Keratinocyte (primary cell): ENCODE results near the gene DLG5. TPM values are rescaled to one million over a fixed set of nuclear protein-coding genes. Genes with fewer than 3 reads are reported as not detected.

Experiments
- DNase-seq: peaks from one replicate; pipeline ENCODE4 v3.0.0-alpha.2; 2011; ENCODE audit warnings: low read depth, missing footprints, low spot score
- FAIRE-seq: peaks from 2 replicates; lab custom pipeline; 2011; peaks lifted over from hg19 to GRCh38; lab: Jason Lieb, UNC
- H2AFZ ChIP-seq: 2 replicates; pipeline ENCODE4 v1.6.0; 2012; ENCODE audit warnings: low read length, control low read depth, inconsistent platforms; ENCODE audit not compliant: control insufficient read depth
- H3K27ac ChIP-seq: 2 replicates; pipeline ENCODE4 v1.5.1; 2011; ENCODE audit warnings: low read length; ENCODE audit not compliant: control insufficient read depth, insufficient read depth
- H3K27me3 ChIP-seq: 3 replicates; pipeline ENCODE4 v1.6.0; 2011; ENCODE audit warnings: low read length; ENCODE audit not compliant: control insufficient read depth, insufficient read depth; ENCODE audit errors: extremely low read depth
- H3K36me3 ChIP-seq, 2 experiments: 2 replicates in 1 of 2; 3 replicates in 1 of 2; pipeline ENCODE4 v1.5.1; 2011; ENCODE audit warnings: low read length in 2 of 2, mild to moderate bottlenecking in 1 of 2; ENCODE audit not compliant: control insufficient read depth in 2 of 2, insufficient read depth in 2 of 2; ENCODE audit errors: extremely low read depth in 1 of 2
- H3K4me1 ChIP-seq: 3 replicates; pipeline ENCODE4 v1.5.1; 2011; ENCODE audit warnings: low read length; ENCODE audit not compliant: control insufficient read depth, insufficient read depth; ENCODE audit errors: extremely low read depth
- H3K4me2 ChIP-seq: 3 replicates; pipeline ENCODE4 v1.6.0; 2011; ENCODE audit warnings: low read depth, low read length; ENCODE audit not compliant: control insufficient read depth, insufficient read depth; ENCODE audit errors: extremely low read depth
- H3K4me3 ChIP-seq, 3 experiments: fragments of 200-600 bp in 1 of 3; sonication (generic) in 1 of 3; 2 replicates in 2 of 3; 3 replicates in 1 of 3; pipeline ENCODE4 v1.5.1; 2011 to 2016; ENCODE audit warnings: low read length in 3 of 3, mild to moderate bottlenecking in 3 of 3, control low read depth in 2 of 3, inconsistent platforms in 1 of 3, low read depth in 1 of 3, mixed read lengths in 1 of 3, mixed run types in 1 of 3, moderate library complexity in 1 of 3; ENCODE audit not compliant: control insufficient read depth in 2 of 3, insufficient read depth in 2 of 3; ENCODE audit errors: extremely low read depth in 1 of 3
- H3K79me2 ChIP-seq: 2 replicates; pipeline ENCODE4 v1.6.0; 2012; ENCODE audit warnings: low read length; ENCODE audit not compliant: control insufficient read depth, insufficient read depth
- H3K9ac ChIP-seq: 3 replicates; pipeline ENCODE4 v1.6.0; 2011; ENCODE audit warnings: low read length; ENCODE audit not compliant: control insufficient read depth, insufficient read depth; ENCODE audit errors: extremely low read depth
- H3K9me1 ChIP-seq: 3 replicates; pipeline ENCODE4 v1.6.0; 2011; ENCODE audit warnings: low read length; ENCODE audit not compliant: control insufficient read depth, insufficient read depth; ENCODE audit errors: extremely low read depth
- H3K9me3 ChIP-seq: 2 replicates; pipeline ENCODE4 v1.5.1; 2012; ENCODE audit warnings: low read depth, low read length; ENCODE audit not compliant: control insufficient read depth
- H4K20me1 ChIP-seq: 3 replicates; pipeline ENCODE4 v1.6.0; 2011; ENCODE audit warnings: low read length; ENCODE audit not compliant: control insufficient read depth, insufficient read depth; ENCODE audit errors: extremely low read depth
- EZH2 ChIP-seq: IDR thresholded peaks from one replicate; pipeline ENCODE4 v1.6.1; 2012; ENCODE audit warnings: inconsistent platforms, mild to moderate bottlenecking, low read length, moderate library complexity
- dilution Hi-C: fragments of 300-500 bp; cut with MboI; formaldehyde crosslinking; loops from one replicate; pipeline ENCODE4 v1.7.0; 2020; ENCODE audit warnings: low sequenced_read_pairs; ENCODE audit not compliant: extremely low pct_ligation_motif_present
- polyA plus RNA-seq, 5 experiments: library from polyadenylated mRNA; depleted of rRNA in 3 of 5; stranded (reverse) in 3 of 5; stranded (forward) in 1 of 5; unstranded in 1 of 5; fragments of >200 nt; gene quantifications; 1 replicate in 1 of 5; 2 replicates in 3 of 5; 3 replicates in 1 of 5; pipeline versions ENCODE4 v1.2.1 to v1.2.3, GENCODE V29; 2011 to 2012; ENCODE audit warnings: missing spikeins in 2 of 5, low read depth in 1 of 5, low replicate concordance in 1 of 5
- TF ChIP-seq, protein P1 (sequence below), 3 experiments: IDR thresholded peaks in 1 of 3; conservative IDR thresholded peaks in 1 of 3; optimal IDR thresholded peaks in 1 of 3; 2 replicates in 2 of 3; 3 replicates in 1 of 3; pipeline versions ENCODE3 to v1.5.1; 2011; ENCODE audit warnings: low read length in 3 of 3, mild to moderate bottlenecking in 3 of 3, moderate library complexity in 2 of 3, control low read depth in 1 of 3, inconsistent platforms in 1 of 3; ENCODE audit not compliant: insufficient read depth in 2 of 3; ENCODE audit errors: extremely low read depth in 1 of 3

The DLG5 gene
- polyA plus RNA-seq, 1 donor (not counting 4 experiments of a cell fraction or from before 2014, with no cell fraction given), result 17.2 TPM

DNA sequence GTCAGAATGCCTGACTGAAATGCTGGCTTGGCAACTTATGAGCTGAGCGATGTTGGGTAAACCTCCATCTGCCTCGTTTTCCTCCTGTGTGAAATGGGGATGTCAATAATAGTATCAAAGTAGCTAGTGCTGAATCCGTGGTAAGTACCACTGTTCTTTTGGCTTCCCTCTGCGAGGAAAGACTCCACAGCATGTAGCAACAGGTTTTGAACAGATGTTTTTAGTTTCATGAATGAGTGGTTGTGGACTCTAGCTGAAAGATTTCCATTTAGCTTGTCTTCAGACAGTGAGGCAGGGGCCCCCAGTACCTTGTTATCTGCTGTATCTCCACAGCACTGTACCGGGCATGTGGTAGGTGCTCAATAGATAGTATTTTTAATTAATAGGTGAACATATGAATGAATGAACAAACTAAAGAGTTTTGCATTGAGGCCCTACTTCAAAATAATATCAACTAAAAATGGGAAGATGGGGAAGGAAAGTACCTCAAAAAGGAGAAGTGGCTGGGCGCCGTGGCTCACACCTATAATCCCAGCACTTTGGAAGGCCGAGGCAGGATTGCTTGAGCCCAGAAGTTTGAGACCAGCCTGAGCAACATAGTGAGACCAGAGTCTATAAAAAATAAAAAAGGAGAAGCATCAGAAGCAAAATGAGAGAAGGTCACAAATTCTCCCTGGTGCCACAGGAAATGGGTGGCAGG lies 5.6 kb upstream of the DLG5 start:
- H3K27me3 ChIP-seq, result no peaks in the 10 kb centered on the region
- H3K27ac ChIP-seq, result no peak overlapping the region
- no peaks in the 10 kb centered on the region for H3K9me1 ChIP-seq
- no peak for TF ChIP-seq EZH2
- TF ChIP-seq, protein P1, sequence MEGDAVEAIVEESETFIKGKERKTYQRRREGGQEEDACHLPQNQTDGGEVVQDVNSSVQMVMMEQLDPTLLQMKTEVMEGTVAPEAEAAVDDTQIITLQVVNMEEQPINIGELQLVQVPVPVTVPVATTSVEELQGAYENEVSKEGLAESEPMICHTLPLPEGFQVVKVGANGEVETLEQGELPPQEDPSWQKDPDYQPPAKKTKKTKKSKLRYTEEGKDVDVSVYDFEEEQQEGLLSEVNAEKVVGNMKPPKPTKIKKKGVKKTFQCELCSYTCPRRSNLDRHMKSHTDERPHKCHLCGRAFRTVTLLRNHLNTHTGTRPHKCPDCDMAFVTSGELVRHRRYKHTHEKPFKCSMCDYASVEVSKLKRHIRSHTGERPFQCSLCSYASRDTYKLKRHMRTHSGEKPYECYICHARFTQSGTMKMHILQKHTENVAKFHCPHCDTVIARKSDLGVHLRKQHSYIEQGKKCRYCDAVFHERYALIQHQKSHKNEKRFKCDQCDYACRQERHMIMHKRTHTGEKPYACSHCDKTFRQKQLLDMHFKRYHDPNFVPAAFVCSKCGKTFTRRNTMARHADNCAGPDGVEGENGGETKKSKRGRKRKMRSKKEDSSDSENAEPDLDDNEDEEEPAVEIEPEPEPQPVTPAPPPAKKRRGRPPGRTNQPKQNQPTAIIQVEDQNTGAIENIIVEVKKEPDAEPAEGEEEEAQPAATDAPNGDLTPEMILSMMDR (optimal IDR thresholded peaks at IDR 0.05 in 1 of 3, IDR thresholded peaks at IDR 0.05 in 1 of 3, conservative IDR thresholded peaks at IDR 0.05 in 1 of 3; ENCODE audit: extremely low read depth in 1 of 3, insufficient read depth in 2 of 3, low read length in 3 of 3), result no peak
- H3K4me1 ChIP-seq, result peaks cover 24% of the 10 kb centered on the region
- no peaks in the 10 kb centered on the region for H4K20me1 ChIP-seq
- H3K36me3 ChIP-seq, result peaks cover 0 to 6% of the 10 kb centered on the region in 2 experiments
- H2AFZ ChIP-seq, result peak overlapping the region; percentile 23
- H3K79me2 ChIP-seq, result no peaks in the 10 kb centered on the region
- peak; percentile 86 for FAIRE-seq
- no peak overlapping the region for H3K9ac ChIP-seq
- H3K9me3 ChIP-seq, result no peaks in the 10 kb centered on the region
- no peak for DNase-seq
- H3K4me2 ChIP-seq, result peak overlapping the region; percentile 49
- dilution Hi-C loops, result no loop called here
- H3K4me3 ChIP-seq, result no peak overlapping the region

DNA sequence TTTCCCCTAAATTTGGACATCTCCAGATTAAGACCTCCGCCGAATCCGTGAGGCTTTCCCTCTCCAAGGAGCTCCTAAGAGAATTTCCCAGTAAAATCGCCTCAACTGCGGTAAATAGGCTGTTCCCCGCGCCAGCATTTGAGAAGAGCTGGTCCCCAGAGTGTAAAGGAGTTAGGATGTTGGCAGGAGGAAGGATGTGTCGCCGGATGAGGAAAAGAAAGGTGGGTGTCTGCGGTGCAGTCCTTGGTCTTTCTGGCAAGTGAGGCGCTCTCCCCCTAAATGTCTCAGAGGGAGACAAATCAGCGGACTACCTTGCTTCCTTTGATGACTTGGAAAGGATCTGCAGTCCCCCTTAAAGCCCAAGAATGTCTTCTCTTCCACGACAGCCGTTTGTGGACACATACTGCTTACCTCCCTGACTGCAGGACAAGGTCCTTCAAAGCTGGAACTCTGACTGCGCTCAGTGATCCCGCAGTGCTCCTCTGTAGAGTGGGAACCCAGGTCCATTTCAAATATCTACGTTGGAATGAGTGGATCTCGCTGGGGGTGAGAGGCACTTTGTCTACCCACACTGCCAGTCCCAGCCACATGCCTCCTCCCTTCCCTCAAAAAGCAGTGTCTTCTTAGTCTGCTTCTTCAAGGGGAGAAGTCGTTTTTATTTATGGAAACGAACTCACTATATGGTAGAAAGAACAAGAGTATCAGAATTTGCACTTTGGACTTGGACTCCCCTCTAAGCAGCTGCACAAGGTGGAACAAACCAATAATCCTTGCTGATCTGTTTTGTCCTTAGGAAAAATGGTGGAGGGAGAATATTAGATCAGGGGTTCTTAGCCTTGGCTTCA lies 1.1 kb upstream of the DLG5 start:
- DNase-seq, result no peak
- Histone ChIP-seq H4K20me1 (peaks cover 8% of the 10 kb centered on the region), H3K9me3 (no peaks in the 10 kb centered on the region), H3K27ac (no peak overlapping the region), H3K4me2 (peak overlapping the region; percentile 56), H3K27me3 (no peaks in the 10 kb centered on the region), H2AFZ (no peak overlapping the region), H3K9ac (peak overlapping the region; percentile 81), H3K36me3 (peaks cover 0 to 1% of the 10 kb centered on the region in 2 experiments), H3K4me1 (peaks cover 41% of the 10 kb centered on the region), H3K9me1 (peaks cover 3% of the 10 kb centered on the region), H3K4me3 (peak overlapping the region in 1 of 3 experiments; percentile 48), H3K79me2 (peaks cover 36% of the 10 kb centered on the region)
- TF ChIP-seq, protein P1 (optimal IDR thresholded peaks at IDR 0.05 in 1 of 3, IDR thresholded peaks at IDR 0.05 in 1 of 3, conservative IDR thresholded peaks at IDR 0.05 in 1 of 3; ENCODE audit: extremely low read depth in 1 of 3, insufficient read depth in 2 of 3, low read length in 3 of 3), result no peak
- TF ChIP-seq EZH2, result no peak
- FAIRE-seq, result no peak
- dilution Hi-C loops, result no loop called here
